Left ventricle myocardium inferior (tissue), 1 donor: Measurements from ENCODE around the gene ASCL3. TPM values are rescaled to one million over a fixed set of nuclear protein-coding genes. Genes with fewer than 3 reads are reported as not detected.

Experiments
- DNase-seq: peaks from one replicate; pipeline ENCODE4 v3.0.0-alpha.2; 2020
- H3K27ac ChIP-seq: fragments of 200-600 bp; replicated peaks from 2 replicates; pipeline ENCODE4 v1.8.0; 2021
- H3K27me3 ChIP-seq: fragments of 200-600 bp; 2 replicates; pipeline ENCODE4 v1.8.0; 2021; ENCODE audit warnings: low read depth
- H3K36me3 ChIP-seq: fragments of 200-600 bp; 2 replicates; pipeline ENCODE4 v1.8.0; 2021
- H3K4me1 ChIP-seq: fragments of 200-600 bp; 2 replicates; pipeline ENCODE4 v1.8.0; 2021
- H3K4me3 ChIP-seq: fragments of 200-600 bp; 2 replicates; pipeline ENCODE4 v1.8.0; 2021; ENCODE audit warnings: mild to moderate bottlenecking, moderate library complexity
- H3K9me3 ChIP-seq: fragments of 200-600 bp; replicated peaks from 2 replicates; pipeline ENCODE4 v1.8.0; 2021
- CTCF ChIP-seq: fragments of 200-600 bp; IDR thresholded peaks from 2 replicates; pipeline ENCODE4 v1.8.0; 2021; ENCODE audit warnings: antibody characterized with exemption, mild to moderate bottlenecking, borderline replicate concordance
- intact Hi-C: fragments of 100-400 bp; cut with micrococcal nuclease; formaldehyde crosslinking; loops from one replicate; pipeline ENCODE4 v1.11.0; 2022
- total RNA-seq: library from RNA; stranded (reverse); fragmentation: NEBNext Ultra II Directional; extraction: Animal tissue kit (Norgen Biotek cat#: 25700); gene quantifications from one replicate; pipeline ENCODE4 v1.2.1, GENCODE V29; 2021
- donor health status: DM: no; HTN: yes; CAD: no; lungs with severe emphysema.

Gene ASCL3
- total RNA-seq, 1 donor from 2014 or later: not detected

- H3K36me3 ChIP-seq: no peaks in the 10 kb centered on the region
- intact Hi-C loops: no loop called here
- no peak for DNase-seq
- no peak overlapping the region for H3K4me3 ChIP-seq
- H3K27me3 ChIP-seq: no peaks in the 10 kb centered on the region
- H3K9me3 ChIP-seq: no peaks in the 10 kb centered on the region
- H3K4me1 ChIP-seq: no peaks in the 10 kb centered on the region
- no peak overlapping the region for H3K27ac ChIP-seq
- TF ChIP-seq CTCF: no peak
Observed at GRCh38 chr11:8971196-8971923, 28.5 kb upstream of the ASCL3 start.

- peaks cover 38% of the 10 kb centered on the region for H3K4me1 ChIP-seq
- H3K9me3 ChIP-seq: no peaks in the 10 kb centered on the region
- no peak overlapping the region for H3K27ac ChIP-seq
- DNase-seq: no peak
- TF ChIP-seq CTCF: no peak
- H3K36me3 ChIP-seq: no peaks in the 10 kb centered on the region
- intact Hi-C loops: no loop called here
- H3K4me3 ChIP-seq: no peak overlapping the region
- H3K27me3 ChIP-seq: no peaks in the 10 kb centered on the region
Observed at GRCh38 chr11:8967184-8967583, 24.4 kb upstream of the ASCL3 start.

- H3K4me1 ChIP-seq: peaks cover 49% of the 10 kb centered on the region
- intact Hi-C loops: loop anchor here (5.0 kb wide), 1 partner anchor 277 kb away; no protein-coding TSS in a partner anchor
- no peak for TF ChIP-seq CTCF
Observed at GRCh38 chr11:8964324-8965320, 21.8 kb upstream of the ASCL3 start, which contains the start of gene TMEM9B. Gene TMEM9B (minus strand): TSS chr11:8964442. CDS start chr11:8964313, 129 bp downstream.

GRCh38 chr11:8963569-8964323, 20.9 kb upstream of the ASCL3 start:
- peak overlapping the region; percentile 85 for H3K4me3 ChIP-seq
- intact Hi-C loops: loop anchor here (5.0 kb wide), 1 partner anchor 276 kb away; no protein-coding TSS in a partner anchor
- peaks cover 56% of the 10 kb centered on the region for H3K4me1 ChIP-seq
- DNase-seq: peak; percentile 77
- TF ChIP-seq CTCF: no peak
- no peaks in the 10 kb centered on the region for H3K9me3 ChIP-seq
- no peaks in the 10 kb centered on the region for H3K27me3 ChIP-seq
- H3K27ac ChIP-seq: peak overlapping the region; percentile 97
- no peaks in the 10 kb centered on the region for H3K36me3 ChIP-seq

More at GRCh38 chr11:8964324-8965320, 21.8 kb upstream of the ASCL3 start, which contains the start of gene TMEM9B:
- no peaks in the 10 kb centered on the region for H3K27me3 ChIP-seq
- peak within 1 kb of the TSS; percentile 85 for H3K4me3 ChIP-seq
- peak; percentile 90 for DNase-seq
- H3K27ac ChIP-seq: peak within 1 kb of the TSS; percentile 97
- H3K9me3 ChIP-seq: no peaks in the 10 kb centered on the region
- no peaks in the 10 kb centered on the region for H3K36me3 ChIP-seq

GRCh38 chr11:8962841-8963240, 20.0 kb upstream of the ASCL3 start:
- no peak for TF ChIP-seq CTCF
- peaks cover 56% of the 10 kb centered on the region for H3K4me1 ChIP-seq
- intact Hi-C loops: loop anchor here (5.0 kb wide), 1 partner anchor 276 kb away; no protein-coding TSS in a partner anchor

More at GRCh38 chr11:8962841-8963240, 20.0 kb upstream of the ASCL3 start:
- Histone ChIP-seq H3K9me3 (no peaks in the 10 kb centered on the region), H3K27me3 (no peaks in the 10 kb centered on the region), H3K4me3 (peak overlapping the region; percentile 85), H3K27ac (peak overlapping the region; percentile 97), H3K36me3 (no peaks in the 10 kb centered on the region)
- no peak for DNase-seq
